IgD-negative memory B cell (primary cell): Measurements from ENCODE around the gene LRSAM1. TPM values are rescaled to one million over a fixed set of nuclear protein-coding genes. Genes with fewer than 3 reads are reported as not detected.

ENCODE experiments used
- H3K27ac Mint-ChIP-seq, 3 donors: one replicate each; pipeline ENCODE4 v1.8.0; 2020 to 2022; ENCODE audit warnings: mild to moderate bottlenecking in 3 of 3, mixed read lengths in 3 of 3, moderate library complexity in 1 of 3
- H3K27me3 Mint-ChIP-seq: one replicate; pipeline ENCODE4 v1.8.0; 2021; ENCODE audit warnings: mixed read lengths
- H3K36me3 Mint-ChIP-seq: one replicate; pipeline ENCODE4 v1.8.0; 2020; ENCODE audit warnings: mild to moderate bottlenecking, mixed read lengths
- H3K4me1 Mint-ChIP-seq, 3 donors: one replicate each; pipeline ENCODE4 v1.8.0; 2020 to 2022; ENCODE audit warnings: mixed read lengths in 3 of 3, mild to moderate bottlenecking in 1 of 3
- H3K4me3 Mint-ChIP-seq, 4 donors: one replicate each; pipeline ENCODE4 v1.8.0; 2020 to 2022; ENCODE audit warnings: mild to moderate bottlenecking in 4 of 4, mixed read lengths in 4 of 4, moderate library complexity in 3 of 4
- H3K9me3 Mint-ChIP-seq, 3 donors: one replicate each; pipeline ENCODE4 v1.8.0; 2020 to 2021; ENCODE audit warnings: mixed read lengths in 3 of 3, mild to moderate bottlenecking in 1 of 3
- polyA plus RNA-seq: library from polyadenylated mRNA; unstranded; fragments of 300-500 nt; fragmentation: Illumina TruSeq; gene quantifications from one replicate; pipeline ENCODE4 v1.2.3, GENCODE V29; 2021

The LRSAM1 gene
- polyA plus RNA-seq, 1 donor from 2014 or later = 15.7 TPM

DNA sequence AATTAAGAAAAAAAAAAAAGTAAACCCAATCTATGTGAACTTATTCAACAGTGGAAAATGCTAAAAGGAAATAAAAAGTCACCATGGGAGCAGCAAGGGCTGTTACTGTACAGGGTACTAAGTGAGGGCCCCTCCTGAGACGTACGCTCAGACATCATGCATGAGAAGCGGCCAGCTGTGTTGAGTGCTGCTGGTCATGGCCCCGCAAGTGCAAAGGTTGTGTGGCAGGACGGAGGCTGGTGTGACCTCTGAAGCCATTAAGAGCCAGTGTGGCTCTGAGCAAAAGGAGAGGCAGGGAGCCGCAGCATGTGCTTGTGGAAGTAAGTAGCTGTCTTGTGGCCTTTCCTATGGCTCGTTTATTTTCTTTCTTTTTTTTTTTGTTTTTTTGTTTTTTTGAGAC, 30.3 kb upstream of the LRSAM1 start:
- H3K36me3 Mint-ChIP-seq = no peaks in the 10 kb centered on the region
- H3K4me1 Mint-ChIP-seq = peaks cover 19 to 29% (median 29%) of the 10 kb centered on the region in 3 donors
- H3K4me3 Mint-ChIP-seq = no peak overlapping the region
- no peak overlapping the region for H3K27ac Mint-ChIP-seq
- no peaks in the 10 kb centered on the region for H3K27me3 Mint-ChIP-seq
- H3K9me3 Mint-ChIP-seq = peaks cover 0 to 2% (median 0%) of the 10 kb centered on the region in 3 donors

DNA sequence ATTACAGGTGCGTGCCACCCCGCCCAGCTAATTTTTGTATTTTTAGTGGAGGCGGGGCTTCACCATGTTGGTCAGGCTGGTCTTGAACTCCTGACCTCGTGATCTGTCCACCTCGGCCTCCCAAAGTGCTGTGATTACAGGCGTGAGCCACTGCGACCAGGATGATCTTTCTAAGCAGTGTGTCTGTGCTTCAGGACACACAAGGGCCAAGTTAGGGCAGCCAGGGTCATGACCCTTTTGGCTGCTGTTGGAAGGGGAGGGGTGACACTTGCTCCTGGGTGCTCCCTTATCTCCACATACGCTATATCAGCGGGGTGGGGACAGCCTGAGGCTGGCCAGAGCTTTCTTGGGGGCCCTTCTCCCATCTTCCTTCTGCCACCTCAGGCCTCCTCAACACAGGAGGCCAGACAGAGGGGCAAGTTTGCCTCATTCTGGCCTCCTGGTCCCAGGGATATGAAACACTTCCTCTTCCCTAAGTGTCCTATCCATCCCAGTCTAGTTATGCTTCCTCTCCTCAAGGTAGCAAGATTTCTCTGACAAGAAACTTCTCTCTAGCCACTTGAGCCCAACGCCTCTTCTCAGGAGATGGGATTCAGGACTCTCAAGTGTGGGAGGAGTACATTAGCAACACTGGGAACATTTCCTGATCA, 29.1 kb upstream of the LRSAM1 start:
- Mint-ChIP-seq H3K27me3 (no peaks in the 10 kb centered on the region), H3K4me3 (peak overlapping the region in 1 of 4 donors; percentile 99), H3K27ac (peak overlapping the region in 1 of 3 donors; percentile 77)

GRCh38 chr9:127422787-127423186, 28.5 kb upstream of the LRSAM1 start:
- Mint-ChIP-seq H3K4me1 (peaks cover 24 to 35% (median 34%) of the 10 kb centered on the region in 3 donors), H3K36me3 (no peaks in the 10 kb centered on the region), H3K27ac (peak overlapping the region in 2 of 3 donors; percentile 77 to 98), H3K27me3 (no peaks in the 10 kb centered on the region), H3K9me3 (peaks cover 0 to 2% (median 0%) of the 10 kb centered on the region in 3 donors), H3K4me3 (peak overlapping the region in 3 of 4 donors; percentile 98 to 100 (median 99))

More for the DNA sequence above, 29.1 kb upstream of the LRSAM1 start:
- H3K9me3 Mint-ChIP-seq = peaks cover 0 to 2% (median 0%) of the 10 kb centered on the region in 3 donors
- H3K36me3 Mint-ChIP-seq = no peaks in the 10 kb centered on the region
- H3K4me1 Mint-ChIP-seq = peaks cover 24 to 35% (median 35%) of the 10 kb centered on the region in 3 donors

DNA sequence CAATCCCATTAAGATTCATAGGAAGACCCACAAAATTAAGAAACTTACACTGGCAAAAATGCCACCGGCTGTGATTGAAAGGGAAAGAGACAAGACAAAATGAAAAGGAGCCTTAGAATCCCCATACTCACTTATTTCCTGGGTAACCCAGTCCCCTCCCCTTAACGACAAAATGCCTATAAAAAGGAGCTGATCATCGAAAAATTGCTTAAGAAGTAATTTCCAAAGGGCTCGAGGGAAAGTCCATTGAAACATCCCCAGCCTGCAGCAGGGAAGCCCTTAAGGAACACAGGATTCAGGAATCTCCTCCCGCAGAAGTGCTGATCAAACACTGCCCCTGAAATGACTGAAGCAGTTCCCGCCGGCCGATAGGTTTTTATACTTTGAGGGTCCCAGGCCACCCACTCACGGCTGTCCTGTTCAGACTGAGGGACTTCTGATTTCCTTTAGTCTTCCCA, 27.8 kb upstream of the LRSAM1 start:
- Mint-ChIP-seq H3K4me3 (peak overlapping the region; percentile 98 to 100 (median 99)), H3K36me3 (no peaks in the 10 kb centered on the region), H3K9me3 (peaks cover 0 to 2% (median 0%) of the 10 kb centered on the region in 3 donors), H3K4me1 (peaks cover 24 to 35% (median 33%) of the 10 kb centered on the region in 3 donors), H3K27ac (peak overlapping the region; percentile 92 to 99 (median 98)), H3K27me3 (no peaks in the 10 kb centered on the region)

DNA sequence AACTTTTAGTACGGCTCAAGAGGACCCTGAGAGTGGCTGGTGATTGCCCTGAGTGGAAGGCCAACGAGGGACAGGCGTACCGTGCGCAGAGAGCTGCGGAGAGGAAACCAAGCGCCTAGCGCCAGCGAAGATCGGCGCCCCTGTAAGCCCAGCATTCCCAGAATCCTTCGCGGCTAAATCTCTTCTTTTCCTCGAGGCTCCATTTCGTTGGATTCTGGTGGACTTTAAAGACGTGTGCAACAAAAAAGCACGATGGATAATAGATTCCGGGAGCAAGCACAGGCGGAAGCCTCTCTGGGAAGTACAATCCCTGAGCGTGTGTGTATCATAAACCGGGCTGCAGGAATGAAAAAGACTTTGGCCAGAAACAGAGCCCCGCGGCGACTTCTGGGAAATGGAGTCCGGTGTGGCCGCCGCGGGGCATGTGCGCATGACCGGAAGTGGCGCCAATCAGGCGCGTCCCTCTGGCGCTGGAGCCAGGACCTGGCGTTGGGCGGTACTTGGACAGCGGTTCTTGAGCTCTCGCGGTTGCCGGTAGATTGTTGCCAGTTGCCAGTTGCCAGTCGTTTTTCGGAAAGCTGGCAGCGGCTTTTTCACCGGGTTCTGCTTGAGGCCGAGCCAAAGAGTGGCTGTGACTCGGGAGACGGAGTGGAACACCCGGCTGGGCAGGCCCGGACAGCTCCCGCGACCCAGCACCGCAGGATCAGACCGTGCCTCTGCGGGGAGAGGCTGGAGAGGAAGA, 27.2 kb upstream of the LRSAM1 start, which contains the start of gene ZNF79:
Gene ZNF79, plus strand, starts transcription at position 449 of the 742 bp plus-strand sequence. CDS start 406 bp downstream, outside the sequence.
- Mint-ChIP-seq H3K36me3 (no peaks in the 10 kb centered on the region), H3K27ac (peak within 1 kb of the TSS; percentile 92 to 99 (median 98)), H3K27me3 (no peaks in the 10 kb centered on the region), H3K9me3 (peaks cover 0 to 2% (median 0%) of the 10 kb centered on the region in 3 donors), H3K4me1 (peaks cover 22 to 35% (median 33%) of the 10 kb centered on the region in 3 donors), H3K4me3 (peak within 1 kb of the TSS; percentile 98 to 100 (median 99))

DNA sequence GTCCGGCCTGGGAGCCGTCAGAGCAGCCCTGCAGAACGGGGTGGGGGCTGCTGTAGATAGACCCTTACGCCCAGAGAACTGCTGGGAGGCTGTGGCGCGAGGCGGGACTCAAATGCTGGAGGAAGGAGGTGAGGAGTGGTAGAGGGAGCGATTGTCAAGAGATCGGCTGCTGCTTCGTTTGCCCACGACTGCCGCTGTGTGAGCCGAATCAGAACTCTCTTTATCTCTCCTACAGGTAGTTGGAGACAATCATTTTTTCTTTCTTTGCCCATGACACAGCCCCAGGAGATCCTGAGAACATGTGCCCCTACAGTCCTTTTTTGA, 26.7 kb upstream of the LRSAM1 start:
- H3K27me3 Mint-ChIP-seq = no peaks in the 10 kb centered on the region
- H3K4me1 Mint-ChIP-seq = peaks cover 22 to 35% (median 33%) of the 10 kb centered on the region in 3 donors
- H3K9me3 Mint-ChIP-seq = peaks cover 0 to 2% (median 0%) of the 10 kb centered on the region in 3 donors
- H3K27ac Mint-ChIP-seq = peak overlapping the region; percentile 92 to 99 (median 98)
- H3K36me3 Mint-ChIP-seq = no peaks in the 10 kb centered on the region
- peak overlapping the region; percentile 98 to 100 (median 99) for H3K4me3 Mint-ChIP-seq

- no peaks in the 10 kb centered on the region for H3K27me3 Mint-ChIP-seq
- peaks cover 5% of the 10 kb centered on the region for H3K36me3 Mint-ChIP-seq
- H3K9me3 Mint-ChIP-seq = peaks cover 0 to 2% (median 0%) of the 10 kb centered on the region in 3 donors
- no peak overlapping the region for H3K27ac Mint-ChIP-seq
- peaks cover 24 to 35% (median 34%) of the 10 kb centered on the region in 3 donors for H3K4me1 Mint-ChIP-seq
- peak overlapping the region in 1 of 4 donors; percentile 99 for H3K4me3 Mint-ChIP-seq
These were observed 24.6 kb upstream of the LRSAM1 start for GRCh38 chr9:127426756-127427155.

- Mint-ChIP-seq H3K9me3 (peaks cover 0 to 2% (median 0%) of the 10 kb centered on the region in 3 donors), H3K27ac (no peak overlapping the region), H3K4me1 (peaks cover 21 to 28% (median 25%) of the 10 kb centered on the region in 3 donors), H3K27me3 (no peaks in the 10 kb centered on the region), H3K4me3 (peak overlapping the region in 1 of 4 donors; percentile 61), H3K36me3 (peaks cover 5% of the 10 kb centered on the region)
These were observed 23.0 kb upstream of the LRSAM1 start for GRCh38 chr9:127428348-127428747.

- Mint-ChIP-seq H3K27me3 (no peaks in the 10 kb centered on the region), H3K4me3 (peak overlapping the region in 1 of 4 donors; percentile 5), H3K4me1 (peaks cover 6 to 11% (median 10%) of the 10 kb centered on the region in 3 donors), H3K36me3 (peaks cover 5% of the 10 kb centered on the region), H3K9me3 (no peaks in the 10 kb centered on the region), H3K27ac (no peak overlapping the region)
These were observed 20.9 kb upstream of the LRSAM1 start for GRCh38 chr9:127430415-127430814.

DNA sequence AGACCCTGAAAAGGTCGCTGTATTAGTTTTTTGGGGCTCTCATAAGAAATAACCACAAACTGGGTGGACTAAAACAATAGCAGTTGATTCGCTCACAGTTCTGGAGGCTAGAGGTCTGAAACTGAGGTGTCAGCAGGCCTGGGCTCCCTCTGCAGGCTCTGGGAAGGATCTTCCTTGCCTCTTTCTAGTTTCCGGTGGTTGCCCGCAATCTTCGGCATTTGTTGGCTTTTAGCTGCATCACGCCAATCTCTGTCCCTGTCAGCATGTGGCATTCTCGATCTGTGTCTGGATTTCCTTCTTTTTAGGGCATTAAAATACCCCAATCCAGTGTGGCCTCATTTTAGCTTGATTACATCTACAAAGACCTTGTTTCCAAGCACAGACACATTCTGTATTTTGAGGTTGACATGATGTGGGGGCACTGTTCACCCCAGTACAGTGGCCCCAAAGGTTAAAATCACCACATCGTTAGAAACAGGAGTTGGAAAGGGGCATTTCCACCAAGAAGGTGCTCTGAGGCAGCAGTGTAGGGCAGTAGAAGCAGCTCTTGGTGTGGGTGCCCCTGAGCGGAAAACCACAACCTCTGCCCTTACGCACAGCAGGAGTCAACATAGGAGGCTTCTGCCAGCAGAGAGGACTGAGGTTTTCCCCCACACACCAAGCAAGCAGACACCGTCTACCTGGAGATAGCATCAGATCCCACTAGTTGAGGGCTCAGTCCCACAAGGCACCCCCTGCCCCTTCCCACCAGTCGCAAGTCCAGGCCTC, 13.6 kb upstream of the LRSAM1 start:
- Mint-ChIP-seq H3K27me3 (no peaks in the 10 kb centered on the region), H3K4me3 (no peak overlapping the region), H3K4me1 (no peaks in the 10 kb centered on the region), H3K36me3 (peaks cover 16% of the 10 kb centered on the region), H3K9me3 (no peaks in the 10 kb centered on the region), H3K27ac (peak overlapping the region in 1 of 3 donors; percentile 16)

GRCh38 chr9:127438394-127438793, 12.9 kb upstream of the LRSAM1 start:
- peaks cover 16% of the 10 kb centered on the region for H3K36me3 Mint-ChIP-seq
- no peaks in the 10 kb centered on the region for H3K27me3 Mint-ChIP-seq
- H3K4me1 Mint-ChIP-seq = no peaks in the 10 kb centered on the region
- H3K4me3 Mint-ChIP-seq = no peak overlapping the region
- H3K9me3 Mint-ChIP-seq = no peaks in the 10 kb centered on the region
- H3K27ac Mint-ChIP-seq = no peak overlapping the region

DNA sequence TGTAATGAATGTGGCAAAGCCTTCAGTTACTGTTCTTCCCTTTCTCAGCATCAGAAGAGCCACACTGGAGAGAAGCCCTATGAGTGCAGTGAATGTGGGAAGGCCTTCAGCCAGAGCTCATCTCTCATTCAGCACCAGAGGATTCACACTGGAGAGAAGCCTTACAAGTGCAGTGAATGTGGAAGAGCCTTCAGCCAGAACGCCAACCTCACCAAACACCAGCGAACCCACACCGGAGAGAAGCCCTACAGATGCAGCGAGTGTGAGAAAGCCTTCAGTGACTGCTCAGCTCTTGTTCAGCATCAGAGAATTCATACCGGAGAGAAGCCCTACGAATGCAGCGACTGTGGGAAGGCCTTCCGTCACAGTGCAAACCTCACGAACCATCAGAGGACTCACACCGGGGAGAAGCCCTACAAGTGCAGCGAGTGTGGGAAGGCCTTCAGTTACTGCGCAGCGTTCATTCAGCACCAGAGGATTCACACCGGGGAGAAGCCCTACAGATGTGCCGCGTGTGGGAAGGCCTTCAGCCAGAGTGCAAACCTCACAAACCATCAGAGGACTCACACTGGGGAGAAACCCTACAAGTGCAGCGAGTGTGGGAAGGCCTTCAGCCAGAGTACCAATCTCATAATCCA, 6.9 kb upstream of the LRSAM1 start:
- no peak overlapping the region for H3K4me3 Mint-ChIP-seq
- H3K27ac Mint-ChIP-seq = peak overlapping the region in 2 of 3 donors; percentile 18 to 53
- H3K9me3 Mint-ChIP-seq = no peaks in the 10 kb centered on the region
- no peaks in the 10 kb centered on the region for H3K27me3 Mint-ChIP-seq
- peaks cover 17% of the 10 kb centered on the region for H3K36me3 Mint-ChIP-seq
- H3K4me1 Mint-ChIP-seq = peaks cover 7 to 8% (median 8%) of the 10 kb centered on the region in 3 donors

DNA sequence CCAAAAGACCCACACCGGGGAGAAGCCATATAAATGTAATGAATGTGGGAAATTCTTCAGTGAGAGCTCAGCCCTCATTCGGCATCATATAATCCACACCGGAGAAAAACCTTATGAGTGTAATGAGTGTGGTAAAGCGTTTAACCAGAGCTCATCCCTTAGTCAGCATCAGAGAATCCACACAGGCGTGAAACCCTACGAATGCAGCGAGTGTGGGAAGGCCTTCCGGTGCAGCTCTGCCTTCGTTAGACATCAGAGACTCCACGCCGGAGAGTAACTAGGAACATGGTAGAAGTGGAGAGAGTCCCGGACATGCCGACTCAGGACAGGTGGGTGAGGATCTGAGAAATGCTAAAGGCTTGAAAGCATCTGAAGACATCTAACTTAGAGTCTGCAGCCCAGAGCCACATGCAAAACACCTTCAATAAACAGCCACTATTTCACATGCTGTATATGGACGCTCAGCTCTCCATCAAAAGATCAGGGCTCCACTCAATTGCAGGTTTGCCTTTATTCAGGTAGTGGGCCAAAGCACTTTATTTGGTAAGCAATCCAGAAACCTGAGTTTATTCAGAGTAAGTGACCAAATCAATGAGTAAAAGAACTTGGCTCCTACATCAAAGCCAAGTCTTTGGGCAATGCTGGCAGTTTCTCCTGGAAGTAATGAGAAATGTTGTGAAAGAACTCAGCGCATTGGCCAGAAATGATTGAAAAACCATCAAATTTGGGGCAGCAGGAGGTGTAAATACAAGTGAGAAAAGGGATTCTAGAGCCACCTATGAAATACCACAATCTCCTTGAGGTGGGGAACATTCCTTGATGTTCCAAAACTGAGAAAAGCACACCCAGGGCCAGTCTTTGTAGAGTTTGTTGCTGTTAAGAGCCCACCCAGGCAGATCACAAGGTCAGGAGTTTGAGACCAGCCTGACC, 6.1 kb upstream of the LRSAM1 start:
- Mint-ChIP-seq H3K4me3 (no peak overlapping the region), H3K9me3 (no peaks in the 10 kb centered on the region), H3K36me3 (peaks cover 14% of the 10 kb centered on the region), H3K27me3 (no peaks in the 10 kb centered on the region), H3K27ac (peak overlapping the region in 2 of 3 donors; percentile 18 to 59), H3K4me1 (peaks cover 12 to 16% (median 15%) of the 10 kb centered on the region in 3 donors)
